HFFc6 (cell line): ENCODE measurements around the gene PHF8. TPM values are rescaled to one million over a fixed set of nuclear protein-coding genes. Genes with fewer than 3 reads are reported as not detected.

Source experiments
- DNase-seq: peaks from one replicate; pipeline ENCODE4 v3.0.0-alpha.2; 2018
- H3K27ac Mint-ChIP-seq: 2 replicates; pipeline ENCODE4 v1.8.0; 2020; ENCODE audit warnings: mild to moderate bottlenecking, mixed read lengths
- H3K27me3 Mint-ChIP-seq: 2 replicates; pipeline ENCODE4 v1.8.0; 2021; ENCODE audit warnings: mild to moderate bottlenecking, moderate library complexity, mixed read lengths; ENCODE audit not compliant: insufficient read depth
- H3K36me3 Mint-ChIP-seq: 2 replicates; pipeline ENCODE4 v1.8.0; 2021; ENCODE audit warnings: low read depth, mixed read lengths
- H3K4me1 Mint-ChIP-seq: 2 replicates; pipeline ENCODE4 v1.8.0; 2020; ENCODE audit warnings: low read depth, mixed read lengths
- H3K4me3 Mint-ChIP-seq: 2 replicates; pipeline ENCODE4 v1.8.0; 2020; ENCODE audit warnings: mild to moderate bottlenecking, moderate library complexity, mixed read lengths
- H3K9me3 Mint-ChIP-seq: 2 replicates; pipeline ENCODE4 v1.8.0; 2020; ENCODE audit warnings: mild to moderate bottlenecking, mixed read lengths
- CTCF ChIP-seq: fragments of 200-600 bp; sonication (generic); IDR thresholded peaks from 2 replicates; pipeline ENCODE4 v1.5.0; 2021; ENCODE audit warnings: antibody characterized with exemption, mild to moderate bottlenecking
- total RNA-seq, 6 experiments: library from RNA; stranded (reverse); fragmentation: NEBNext Ultra II Directional; extraction: Animal tissue kit (Norgen Biotek cat#: 25700); gene quantifications; 2 replicates in 1 of 6; 3 replicates in 5 of 6; pipeline ENCODE4 v1.2.3, GENCODE V29; 2021

PHF8 gene
- total RNA-seq, 6 experiments from 2014 or later = 12.1 to 15.2 (median 14.2) TPM

- peaks cover 20% of the 10 kb centered on the region for H3K4me1 Mint-ChIP-seq
- H3K9me3 Mint-ChIP-seq = no peaks in the 10 kb centered on the region
- no peak overlapping the region for H3K27ac Mint-ChIP-seq
- H3K36me3 Mint-ChIP-seq = no peaks in the 10 kb centered on the region
- no peak overlapping the region for H3K4me3 Mint-ChIP-seq
- TF ChIP-seq CTCF = no peak
- peaks cover 2% of the 10 kb centered on the region; the same call in 1 of the 2 replicates for H3K27me3 Mint-ChIP-seq
- no peak for DNase-seq
Measured at GRCh38 chrX:54064564-54064963, 20.3 kb upstream of the PHF8 start.

- Mint-ChIP-seq H3K9me3 (no peaks in the 10 kb centered on the region), H3K36me3 (no peaks in the 10 kb centered on the region), H3K27me3 (peaks cover 2% of the 10 kb centered on the region; the same call in 1 of the 2 replicates), H3K27ac (no peak overlapping the region), H3K4me1 (peaks cover 20% of the 10 kb centered on the region), H3K4me3 (no peak overlapping the region)
- no peak for TF ChIP-seq CTCF
- DNase-seq = no peak
Measured at GRCh38 chrX:54063361-54063760, 19.1 kb upstream of the PHF8 start.

- Mint-ChIP-seq H3K4me3 (no peak overlapping the region), H3K36me3 (no peaks in the 10 kb centered on the region), H3K9me3 (no peaks in the 10 kb centered on the region), H3K27ac (no peak overlapping the region), H3K4me1 (peaks cover 15% of the 10 kb centered on the region), H3K27me3 (no peaks in the 10 kb centered on the region)
- no peak for TF ChIP-seq CTCF
- no peak for DNase-seq
Measured at GRCh38 chrX:54049801-54050200, 5.5 kb upstream of the PHF8 start.

GRCh38 chrX:54048412-54048811 lies 4.1 kb upstream of the PHF8 start:
- H3K27me3 Mint-ChIP-seq = no peaks in the 10 kb centered on the region
- no peak overlapping the region for H3K27ac Mint-ChIP-seq
- no peaks in the 10 kb centered on the region for H3K9me3 Mint-ChIP-seq
- H3K4me1 Mint-ChIP-seq = peaks cover 16% of the 10 kb centered on the region
- no peak for TF ChIP-seq CTCF
- DNase-seq = no peak
- H3K4me3 Mint-ChIP-seq = no peak overlapping the region
- H3K36me3 Mint-ChIP-seq = no peaks in the 10 kb centered on the region

- no peak for TF ChIP-seq CTCF
- Mint-ChIP-seq H3K27ac (peak overlapping the region; percentile 99), H3K27me3 (no peaks in the 10 kb centered on the region; the same call in 1 of the 2 replicates), H3K36me3 (no peaks in the 10 kb centered on the region), H3K9me3 (no peaks in the 10 kb centered on the region), H3K4me1 (peaks cover 16% of the 10 kb centered on the region), H3K4me3 (peak overlapping the region; percentile 90; the same call in 1 of the 2 replicates)
- no peak for DNase-seq
Measured at GRCh38 chrX:54045563-54046228, 1.4 kb upstream of the PHF8 start.
